ENCODE measurements around the gene TMEM141.
"Not testable (repeated sequence)": the region's sequence is repeated elsewhere in the genome, so short reads cannot be mapped to it uniquely, and the experiment has no call there.

The TMEM141 gene

DNA sequence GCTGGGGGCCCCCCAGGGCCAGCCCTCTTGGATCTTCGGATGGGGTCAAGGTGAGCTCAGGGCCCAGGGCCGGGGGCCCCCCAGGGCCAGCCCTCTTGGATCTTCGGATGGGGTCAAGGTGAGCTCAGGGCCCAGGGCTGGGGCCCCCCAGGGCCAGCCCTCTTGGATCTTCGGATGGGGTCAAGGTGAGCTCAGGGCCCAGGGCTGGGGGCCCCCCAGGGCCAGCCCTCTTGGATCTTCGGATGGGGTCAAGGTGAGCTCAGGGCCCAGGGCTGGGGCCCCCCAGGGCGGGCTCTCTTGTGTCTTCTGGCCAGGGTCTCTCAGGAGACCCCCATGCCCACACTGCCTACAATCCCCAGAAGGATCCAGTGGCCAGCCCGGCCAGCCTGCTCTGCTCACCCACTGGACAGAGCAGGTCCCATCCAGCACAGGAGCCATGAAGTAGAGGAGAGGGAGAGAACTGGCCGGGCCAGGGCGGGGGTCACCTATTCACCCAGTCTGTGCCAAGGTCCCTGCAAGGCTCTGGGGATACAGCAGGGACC lies 11.9 kb downstream of the TMEM141 start:
- not testable (repeated sequence) for H3K36me3 ChIP-seq (ENCODE audit: insufficient read depth, low read length); H3K9me3 ChIP-seq (ENCODE audit: low read length); H3K9ac ChIP-seq (ENCODE audit: low read length); H3K4me3 ChIP-seq (ENCODE audit: low read depth in 1 of 2, low read length in 2 of 2); H3K27ac ChIP-seq (ENCODE audit: low read depth, low read length)
- H3K27me3 ChIP-seq (ENCODE audit: control insufficient read depth in 1 of 2, insufficient read depth in 2 of 2, low read length in 2 of 2), result peaks cover 35 to 42% of the 10 kb centered on the region in 2 donors
- peaks cover 23% of the 10 kb centered on the region for H3K4me1 ChIP-seq (ENCODE audit: insufficient read depth, low read length)

DNA sequence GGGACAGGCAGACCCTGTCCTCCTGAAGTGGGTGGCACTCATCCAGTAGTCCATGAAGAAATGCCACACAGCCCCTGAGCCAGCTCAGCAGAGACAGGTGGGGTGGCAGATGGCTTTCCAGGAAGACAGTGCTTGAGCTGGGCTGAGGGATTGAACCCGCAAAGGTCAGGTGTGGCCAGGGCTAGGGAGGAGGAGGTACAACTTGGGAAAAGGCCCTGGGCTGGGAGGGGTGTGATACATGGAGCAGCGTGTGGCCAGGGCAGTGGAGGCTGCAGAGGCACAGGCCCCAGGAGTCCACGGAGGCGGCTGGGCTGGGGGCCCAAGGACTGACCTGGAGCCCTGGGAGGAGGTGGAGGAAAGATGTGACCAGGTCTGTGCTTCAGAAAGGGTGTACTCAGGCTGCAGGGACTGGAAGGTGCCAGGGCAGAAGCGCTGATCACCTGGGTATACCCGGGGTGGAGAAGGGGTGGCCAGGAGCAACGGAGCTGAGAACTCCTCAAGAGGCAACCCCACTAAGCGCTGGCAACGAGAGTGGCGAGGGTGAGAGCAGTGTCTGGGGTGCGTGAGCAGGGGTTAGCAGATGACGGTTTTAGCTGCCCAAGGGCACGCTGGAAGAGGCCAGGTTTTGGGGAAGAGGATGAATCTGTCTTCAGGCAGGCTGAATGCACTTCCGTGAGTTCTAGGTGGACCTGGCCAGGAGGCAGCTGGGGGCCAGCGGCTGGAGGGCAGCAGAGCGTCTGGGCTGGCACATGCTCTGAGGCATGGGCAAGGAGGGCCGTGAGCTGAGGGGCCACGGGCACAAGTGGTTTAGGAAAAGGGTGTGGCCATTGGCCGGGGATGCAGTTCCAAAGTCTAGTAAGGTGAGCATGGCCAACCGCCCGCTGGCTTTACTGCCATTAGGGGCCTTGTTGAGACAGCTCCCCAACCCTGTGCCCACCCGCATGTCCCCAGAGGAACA lies 12.7 kb downstream of the TMEM141 start:
- Histone ChIP-seq H3K27ac (ENCODE audit: low read depth, low read length) (no peak overlapping the region), H3K4me3 (ENCODE audit: low read depth in 1 of 2, low read length in 2 of 2) (no peak overlapping the region), H3K9ac (ENCODE audit: low read length) (no peak overlapping the region), H3K9me3 (ENCODE audit: low read length) (no peaks in the 10 kb centered on the region), H3K36me3 (ENCODE audit: insufficient read depth, low read length) (no peaks in the 10 kb centered on the region), H3K4me1 (ENCODE audit: insufficient read depth, low read length) (peaks cover 26% of the 10 kb centered on the region), H3K27me3 (ENCODE audit: control insufficient read depth in 1 of 2, insufficient read depth in 2 of 2, low read length in 2 of 2) (peaks cover 29 to 37% of the 10 kb centered on the region in 2 donors)

DNA sequence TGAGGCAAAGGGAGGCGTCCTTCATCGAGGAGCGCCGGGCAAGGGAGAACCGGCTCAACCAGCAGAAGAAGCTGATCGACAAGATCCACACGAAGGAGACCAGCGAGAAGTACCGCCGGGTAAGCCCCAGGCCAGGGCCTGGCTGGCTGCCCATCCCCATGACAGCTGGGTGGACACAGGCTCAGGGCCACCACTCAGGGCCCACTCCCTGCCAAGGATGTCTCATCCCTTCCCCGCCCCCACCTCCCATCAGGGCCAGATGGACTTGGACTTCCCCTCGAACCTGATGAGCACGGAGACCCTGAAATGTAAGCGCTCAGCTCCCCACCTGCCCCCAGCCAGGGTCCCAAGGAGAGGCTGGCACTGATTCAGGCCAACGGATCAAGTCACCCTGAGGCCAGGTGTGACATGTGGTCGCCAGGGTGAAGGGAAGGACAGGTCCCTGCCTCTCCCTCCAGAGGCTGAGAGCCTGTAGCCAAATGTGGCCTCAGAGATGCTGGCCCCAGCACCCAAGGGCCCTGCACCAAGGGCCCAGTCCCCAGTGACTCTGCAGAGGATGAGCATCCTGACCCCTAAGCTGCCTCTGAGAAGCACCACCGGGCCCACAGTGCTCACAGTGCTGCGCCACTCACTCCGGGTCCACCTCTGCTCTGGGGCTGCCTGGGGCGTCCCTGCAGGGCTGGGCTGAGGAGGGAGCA lies 13.5 kb downstream of the TMEM141 start:
- H3K9me3 ChIP-seq (ENCODE audit: low read length), result no peaks in the 10 kb centered on the region
- H3K36me3 ChIP-seq (ENCODE audit: insufficient read depth, low read length), result peaks cover 3% of the 10 kb centered on the region
- peaks cover 21 to 28% of the 10 kb centered on the region in 2 donors for H3K27me3 ChIP-seq (ENCODE audit: control insufficient read depth in 1 of 2, insufficient read depth in 2 of 2, low read length in 2 of 2)
- H3K4me1 ChIP-seq (ENCODE audit: insufficient read depth, low read length), result peaks cover 32% of the 10 kb centered on the region
- no peak overlapping the region for H3K9ac ChIP-seq (ENCODE audit: low read length)
- H3K4me3 ChIP-seq (ENCODE audit: low read depth in 1 of 2, low read length in 2 of 2), result no peak overlapping the region
- H3K27ac ChIP-seq (ENCODE audit: low read depth, low read length), result no peak overlapping the region

DNA sequence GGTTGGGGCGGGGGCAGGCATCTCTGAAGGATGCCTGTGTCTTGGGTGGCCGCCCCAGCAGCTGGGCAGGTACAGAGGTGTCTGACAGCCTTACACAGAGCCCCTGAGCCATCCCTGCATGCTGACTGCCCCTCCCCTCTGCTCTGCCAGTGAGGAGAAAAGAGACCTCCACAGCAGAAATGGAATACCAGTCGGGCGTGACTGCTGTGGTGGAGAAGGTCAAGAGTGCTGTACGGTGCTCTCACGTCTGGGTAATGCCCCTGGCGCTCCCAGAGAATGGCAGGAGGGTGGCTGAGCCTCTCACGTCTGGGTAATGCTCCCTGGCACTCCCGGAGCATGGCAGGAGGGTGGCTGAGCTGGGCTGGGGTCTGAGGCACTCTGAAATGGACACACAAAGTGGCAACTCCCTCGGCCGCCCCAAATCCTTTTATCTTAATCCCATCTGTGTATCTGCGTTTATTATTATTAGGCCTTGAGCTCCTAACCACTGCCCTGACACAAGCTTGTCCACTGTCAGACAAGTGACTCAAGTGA lies 14.1 kb downstream of the TMEM141 start:
- H3K4me3 ChIP-seq (ENCODE audit: low read depth in 1 of 2, low read length in 2 of 2), result no peak overlapping the region
- no peak overlapping the region for H3K27ac ChIP-seq (ENCODE audit: low read depth, low read length)
- peaks cover 34% of the 10 kb centered on the region for H3K4me1 ChIP-seq (ENCODE audit: insufficient read depth, low read length)
- H3K9me3 ChIP-seq (ENCODE audit: low read length), result no peaks in the 10 kb centered on the region
- peaks cover 4% of the 10 kb centered on the region for H3K36me3 ChIP-seq (ENCODE audit: insufficient read depth, low read length)
- peaks cover 18 to 25% of the 10 kb centered on the region in 2 donors for H3K27me3 ChIP-seq (ENCODE audit: control insufficient read depth in 1 of 2, insufficient read depth in 2 of 2, low read length in 2 of 2)
- no peak overlapping the region for H3K9ac ChIP-seq (ENCODE audit: low read length)

DNA sequence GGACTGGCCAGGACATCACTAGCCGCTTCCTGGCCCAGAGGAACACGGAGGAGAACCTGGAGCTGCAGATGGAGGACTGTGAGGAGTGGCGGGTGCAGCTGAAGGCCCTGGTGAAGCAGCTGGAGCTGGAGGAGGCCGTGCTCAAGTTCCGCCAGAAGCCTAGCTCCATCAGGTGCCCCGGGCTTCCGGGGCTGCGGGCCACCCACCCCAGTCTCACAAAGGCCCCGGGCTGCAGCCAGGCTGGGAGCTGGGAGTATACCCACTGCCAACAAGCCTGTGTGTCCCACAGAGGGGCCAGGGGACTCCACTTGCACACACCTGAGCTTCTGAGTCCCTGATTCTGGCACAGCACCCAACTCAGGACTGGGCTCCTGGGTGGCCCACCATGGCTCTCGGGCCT lies 14.9 kb downstream of the TMEM141 start:
- Histone ChIP-seq H3K9me3 (ENCODE audit: low read length) (no peaks in the 10 kb centered on the region), H3K9ac (ENCODE audit: low read length) (no peak overlapping the region), H3K4me1 (ENCODE audit: insufficient read depth, low read length) (peaks cover 36% of the 10 kb centered on the region), H3K36me3 (ENCODE audit: insufficient read depth, low read length) (peaks cover 4% of the 10 kb centered on the region), H3K27me3 (ENCODE audit: control insufficient read depth in 1 of 2, insufficient read depth in 2 of 2, low read length in 2 of 2) (peaks cover 12 to 17% of the 10 kb centered on the region in 2 donors), H3K27ac (ENCODE audit: low read depth, low read length) (no peak overlapping the region), H3K4me3 (ENCODE audit: low read depth in 1 of 2, low read length in 2 of 2) (no peak overlapping the region)

DNA sequence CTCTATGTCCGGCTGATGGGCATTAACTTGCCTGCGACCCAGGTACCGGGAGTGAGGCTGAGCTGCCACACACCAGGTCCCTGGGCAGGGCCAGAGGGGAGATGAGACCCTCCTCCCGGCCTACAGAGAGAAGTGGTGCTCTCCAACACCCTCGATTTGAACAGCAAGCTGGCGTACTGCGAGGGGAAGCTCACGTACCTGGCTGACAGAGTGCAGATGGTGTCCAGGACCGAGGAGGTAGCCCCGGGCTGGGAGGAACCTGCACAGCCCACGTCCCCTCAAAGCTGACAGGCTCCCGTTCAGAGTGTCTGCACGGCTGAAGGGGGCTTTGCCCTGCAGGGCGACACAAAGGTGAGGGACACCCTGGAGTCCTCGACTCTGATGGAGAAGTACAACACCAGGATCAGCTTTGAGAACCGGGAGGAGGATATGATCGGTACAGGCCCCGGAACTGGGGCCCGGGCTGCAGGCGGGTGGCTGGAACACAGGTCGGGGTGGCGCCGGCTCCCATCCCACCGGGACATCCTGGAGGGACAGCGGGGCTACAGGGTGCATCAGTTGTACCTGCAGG lies 15.6 kb downstream of the TMEM141 start:
- peak overlapping the region; percentile 64 to 66 for H3K4me3 ChIP-seq (ENCODE audit: low read depth in 1 of 2, low read length in 2 of 2)
- H3K27me3 ChIP-seq (ENCODE audit: control insufficient read depth in 1 of 2, insufficient read depth in 2 of 2, low read length in 2 of 2), result peaks cover 8 to 10% of the 10 kb centered on the region in 2 donors
- H3K27ac ChIP-seq (ENCODE audit: low read depth, low read length), result peak overlapping the region; percentile 82
- H3K4me1 ChIP-seq (ENCODE audit: insufficient read depth, low read length), result peaks cover 36% of the 10 kb centered on the region
- peak overlapping the region; percentile 72 for H3K9ac ChIP-seq (ENCODE audit: low read length)
- H3K36me3 ChIP-seq (ENCODE audit: insufficient read depth, low read length), result peaks cover 4% of the 10 kb centered on the region
- H3K9me3 ChIP-seq (ENCODE audit: low read length), result no peaks in the 10 kb centered on the region

DNA sequence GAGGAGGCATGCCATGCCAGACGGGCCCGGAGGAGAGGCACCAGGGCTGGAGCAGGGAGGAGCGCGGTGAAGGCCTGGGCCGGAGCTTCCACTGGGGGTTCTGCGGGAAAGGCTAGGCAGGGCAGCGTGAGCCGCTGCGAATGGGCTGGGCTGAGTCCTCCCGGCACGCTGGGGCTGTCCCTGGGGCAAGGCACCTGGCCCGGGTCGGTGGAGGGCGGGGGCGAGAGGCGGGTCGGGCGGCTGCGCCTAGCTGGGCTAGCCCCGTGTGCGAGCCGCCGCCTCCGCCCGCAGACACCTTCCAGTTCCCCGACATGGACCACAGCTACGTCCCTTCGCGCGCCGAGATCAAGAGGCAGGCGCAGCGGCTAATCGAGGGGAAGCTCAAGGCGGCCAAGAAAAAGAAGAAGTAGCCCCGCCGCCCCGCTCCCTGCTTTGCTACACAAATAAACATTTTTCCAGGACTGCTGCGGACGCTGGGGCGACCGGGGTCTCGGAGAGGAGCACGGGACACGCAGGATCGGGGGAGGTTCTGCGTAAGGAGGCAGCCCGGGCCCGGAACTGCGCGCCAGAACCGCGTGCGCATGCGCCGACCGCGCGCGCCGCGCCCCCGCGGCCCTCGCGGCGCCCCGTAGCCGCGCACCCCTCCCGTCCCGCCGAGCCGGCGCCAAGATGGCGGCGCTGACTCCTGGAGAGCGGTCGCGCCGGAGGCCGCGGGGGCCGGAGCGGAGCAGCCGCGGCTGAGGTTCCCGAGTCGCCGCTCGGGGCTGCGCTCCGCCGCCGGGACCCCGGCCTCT lies 16.3 kb downstream of the TMEM141 start, which contains the start of gene RABL6:
RABL6 (plus strand) TSS at position 668 of the 794 bp plus-strand sequence. CDS start 249 bp downstream, outside the sequence.
- peaks cover 36% of the 10 kb centered on the region for H3K4me1 ChIP-seq (ENCODE audit: insufficient read depth, low read length)
- H3K9me3 ChIP-seq (ENCODE audit: low read length), result no peaks in the 10 kb centered on the region
- peak within 1 kb of the TSS; percentile 72 for H3K9ac ChIP-seq (ENCODE audit: low read length)
- peak within 1 kb of the TSS; percentile 66 to 99 for H3K4me3 ChIP-seq (ENCODE audit: low read depth in 1 of 2, low read length in 2 of 2)
- H3K36me3 ChIP-seq (ENCODE audit: insufficient read depth, low read length), result peaks cover 4% of the 10 kb centered on the region
- peak within 1 kb of the TSS; percentile 82 for H3K27ac ChIP-seq (ENCODE audit: low read depth, low read length)
- H3K27me3 ChIP-seq (ENCODE audit: control insufficient read depth in 1 of 2, insufficient read depth in 2 of 2, low read length in 2 of 2), result peaks cover 0 to 2% of the 10 kb centered on the region in 2 donors

DNA sequence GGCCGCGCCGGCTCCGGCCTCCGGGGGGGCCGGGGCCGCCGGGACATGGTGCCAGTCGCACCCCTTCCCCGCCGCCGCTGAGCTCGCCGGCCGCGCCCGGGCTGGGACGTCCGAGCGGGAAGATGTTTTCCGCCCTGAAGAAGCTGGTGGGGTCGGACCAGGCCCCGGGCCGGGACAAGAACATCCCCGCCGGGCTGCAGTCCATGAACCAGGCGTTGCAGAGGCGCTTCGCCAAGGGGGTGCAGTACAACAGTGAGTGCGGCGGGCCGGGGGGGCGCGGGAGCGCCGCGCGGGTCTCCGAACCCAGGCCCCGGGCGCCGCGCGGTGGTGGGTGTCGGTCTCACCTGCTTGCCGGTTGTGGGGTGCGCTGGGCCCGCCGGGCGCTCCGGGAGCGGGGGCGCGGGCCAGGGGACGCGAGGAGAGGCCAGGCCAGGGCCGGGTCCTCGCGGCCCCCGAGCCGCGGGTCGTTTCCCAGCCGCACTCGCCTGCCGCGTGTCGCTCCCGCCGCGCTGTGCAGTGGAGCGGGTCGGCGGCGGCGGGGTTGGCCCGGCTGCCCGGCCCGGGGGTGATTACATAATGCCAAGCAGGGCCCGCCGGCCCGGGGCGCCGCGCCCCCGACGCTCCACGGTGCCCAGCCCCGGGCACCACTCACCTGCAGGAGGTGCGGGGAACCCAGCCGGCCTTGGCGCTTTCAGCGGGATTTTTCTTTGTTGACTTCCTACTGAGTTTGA lies 17.1 kb downstream of the TMEM141 start:
- Histone ChIP-seq H3K36me3 (ENCODE audit: insufficient read depth, low read length) (peaks cover 8% of the 10 kb centered on the region), H3K27ac (ENCODE audit: low read depth, low read length) (peak overlapping the region; percentile 80), H3K27me3 (ENCODE audit: control insufficient read depth in 1 of 2, insufficient read depth in 2 of 2, low read length in 2 of 2) (no peaks in the 10 kb centered on the region), H3K9me3 (ENCODE audit: low read length) (no peaks in the 10 kb centered on the region), H3K4me1 (ENCODE audit: insufficient read depth, low read length) (peaks cover 36% of the 10 kb centered on the region), H3K4me3 (ENCODE audit: low read depth in 1 of 2, low read length in 2 of 2) (peak overlapping the region; percentile 60 to 99), H3K9ac (ENCODE audit: low read length) (peak overlapping the region; percentile 44)

DNA sequence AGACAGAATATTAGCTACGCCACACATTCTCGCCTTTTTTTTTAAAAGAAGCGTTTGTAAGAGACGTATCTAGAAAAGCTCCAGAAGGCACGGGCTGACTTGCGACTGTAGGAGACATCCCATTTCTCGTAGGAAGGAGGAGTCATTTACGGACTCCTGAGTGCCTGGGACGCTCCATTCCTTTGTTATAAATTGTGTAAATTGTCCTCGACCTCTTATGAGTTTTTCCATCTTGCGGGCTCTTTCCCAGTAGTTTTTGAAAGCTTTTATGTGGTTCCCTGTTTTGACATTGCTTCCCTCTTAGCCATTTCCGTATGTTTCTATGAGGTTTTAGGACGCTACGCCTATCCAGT lies 17.6 kb downstream of the TMEM141 start:
- peak overlapping the region; percentile 44 for H3K9ac ChIP-seq (ENCODE audit: low read length)
- peaks cover 8% of the 10 kb centered on the region for H3K36me3 ChIP-seq (ENCODE audit: insufficient read depth, low read length)
- H3K27ac ChIP-seq (ENCODE audit: low read depth, low read length), result peak overlapping the region; percentile 80
- no peaks in the 10 kb centered on the region for H3K9me3 ChIP-seq (ENCODE audit: low read length)
- H3K4me1 ChIP-seq (ENCODE audit: insufficient read depth, low read length), result peaks cover 36% of the 10 kb centered on the region
- peak overlapping the region; percentile 60 to 99 for H3K4me3 ChIP-seq (ENCODE audit: low read depth in 1 of 2, low read length in 2 of 2)
- no peaks in the 10 kb centered on the region for H3K27me3 ChIP-seq (ENCODE audit: control insufficient read depth in 1 of 2, insufficient read depth in 2 of 2, low read length in 2 of 2)
